Activated naive CD8-positive, alpha-beta T cell (primary cell): ENCODE results near the gene RABGAP1.

Experiments used
- H3K27ac Mint-ChIP-seq: one replicate; pipeline ENCODE4 v1.8.0; 2021; ENCODE audit warnings: mixed read lengths
- H3K27me3 Mint-ChIP-seq: one replicate; pipeline ENCODE4 v1.8.0; 2021; ENCODE audit warnings: mixed read lengths
- H3K36me3 Mint-ChIP-seq: one replicate; pipeline ENCODE4 v1.8.0; 2021; ENCODE audit warnings: mixed read lengths
- H3K4me1 Mint-ChIP-seq: one replicate; pipeline ENCODE4 v1.8.0; 2021; ENCODE audit warnings: low read depth, mixed read lengths
- H3K4me3 Mint-ChIP-seq: one replicate; pipeline ENCODE4 v1.8.0; 2021; ENCODE audit warnings: mild to moderate bottlenecking, mixed read lengths
- H3K9me3 Mint-ChIP-seq: one replicate; pipeline ENCODE4 v1.8.0; 2021; ENCODE audit warnings: low read depth, mixed read lengths

RABGAP1 gene

DNA sequence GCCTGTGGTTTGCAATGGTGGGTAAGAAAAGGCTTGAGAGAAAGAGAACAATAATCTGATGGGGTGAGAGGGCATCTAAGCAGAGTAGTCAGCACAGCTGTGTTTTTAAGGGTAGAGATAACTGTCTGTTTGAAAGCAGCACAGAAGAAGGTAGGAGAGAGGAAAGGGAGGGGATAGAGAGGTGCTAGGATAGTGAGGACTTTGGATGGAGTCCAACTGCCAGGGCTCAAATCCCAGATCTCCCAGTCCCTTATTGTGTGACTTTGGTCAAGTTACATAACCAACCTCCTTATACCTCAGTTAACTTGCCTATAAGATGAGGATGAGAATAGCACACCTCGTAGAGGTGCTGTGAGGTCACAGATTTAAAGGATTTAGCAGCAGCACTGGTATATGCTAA is 148.2 kb downstream of the RABGAP1 start:
- H3K9me3 Mint-ChIP-seq, result no peaks in the 10 kb centered on the region
- no peaks in the 10 kb centered on the region for H3K4me1 Mint-ChIP-seq
- no peaks in the 10 kb centered on the region for H3K27me3 Mint-ChIP-seq
- H3K27ac Mint-ChIP-seq, result peak overlapping the region; percentile 36
- peaks cover 10% of the 10 kb centered on the region for H3K36me3 Mint-ChIP-seq
- H3K4me3 Mint-ChIP-seq, result no peak overlapping the region

DNA sequence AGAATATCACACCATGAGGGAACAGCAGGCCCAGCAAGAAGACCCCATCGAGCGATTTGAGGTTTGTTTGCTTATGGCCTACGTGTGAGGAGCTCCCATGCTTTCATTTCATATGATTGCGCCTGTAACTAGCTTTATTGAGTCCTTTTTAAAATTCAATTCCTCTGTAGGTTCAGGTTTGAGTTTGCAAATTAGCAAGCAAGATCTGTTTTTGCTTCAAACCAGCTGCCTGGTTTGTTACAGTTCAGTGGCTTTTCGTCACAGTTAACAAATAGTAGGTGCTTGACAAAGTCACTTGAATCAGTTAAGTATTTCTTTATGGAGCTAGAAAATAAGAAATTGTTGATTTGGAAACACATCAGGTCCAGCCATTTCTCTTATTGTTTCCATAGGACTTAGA is 149.0 kb downstream of the RABGAP1 start:
- Mint-ChIP-seq H3K27me3 (no peaks in the 10 kb centered on the region), H3K9me3 (no peaks in the 10 kb centered on the region), H3K4me1 (no peaks in the 10 kb centered on the region), H3K27ac (no peak overlapping the region), H3K4me3 (no peak overlapping the region), H3K36me3 (peaks cover 7% of the 10 kb centered on the region)

GRCh38 chr9:123090198-123090896 is 149.5 kb downstream of the RABGAP1 start:
- Mint-ChIP-seq H3K4me1 (no peaks in the 10 kb centered on the region), H3K27ac (no peak overlapping the region), H3K9me3 (no peaks in the 10 kb centered on the region), H3K36me3 (peaks cover 7% of the 10 kb centered on the region), H3K4me3 (no peak overlapping the region), H3K27me3 (no peaks in the 10 kb centered on the region)

DNA sequence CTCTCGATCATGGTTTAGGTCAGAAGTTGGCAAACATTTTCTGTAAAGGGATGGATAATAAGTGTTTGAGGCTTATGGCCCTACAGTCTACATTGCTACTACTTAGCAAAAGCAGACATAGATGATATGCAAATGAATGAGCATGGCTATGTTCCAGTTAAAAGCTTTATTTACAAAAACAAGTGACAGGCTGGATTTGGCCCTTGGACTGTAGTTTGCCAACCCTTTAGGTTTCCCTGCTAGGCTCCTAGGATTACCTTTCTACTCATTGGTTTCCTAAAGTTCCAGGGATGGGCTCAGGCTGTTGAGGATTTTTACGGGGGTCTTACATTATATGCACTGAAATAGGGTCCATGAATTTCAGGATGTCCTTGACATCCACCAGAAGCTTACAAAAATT is 150.1 kb downstream of the RABGAP1 start:
- Mint-ChIP-seq H3K9me3 (no peaks in the 10 kb centered on the region), H3K36me3 (peaks cover 5% of the 10 kb centered on the region), H3K4me1 (no peaks in the 10 kb centered on the region), H3K4me3 (no peak overlapping the region), H3K27me3 (no peaks in the 10 kb centered on the region), H3K27ac (no peak overlapping the region)

GRCh38 chr9:123091459-123091858 is 150.6 kb downstream of the RABGAP1 start:
- Mint-ChIP-seq H3K27ac (no peak overlapping the region), H3K4me1 (no peaks in the 10 kb centered on the region), H3K27me3 (no peaks in the 10 kb centered on the region), H3K9me3 (no peaks in the 10 kb centered on the region), H3K4me3 (no peak overlapping the region), H3K36me3 (peaks cover 3% of the 10 kb centered on the region)

- Mint-ChIP-seq H3K4me3 (no peak overlapping the region), H3K27me3 (no peaks in the 10 kb centered on the region), H3K27ac (peak overlapping the region; percentile 52), H3K36me3 (peaks cover 3% of the 10 kb centered on the region), H3K9me3 (no peaks in the 10 kb centered on the region), H3K4me1 (no peaks in the 10 kb centered on the region)
These were observed 152.3 kb downstream of the RABGAP1 start for GRCh38 chr9:123093141-123093540.

GRCh38 chr9:123096987-123097386 is 156.2 kb downstream of the RABGAP1 start:
- no peaks in the 10 kb centered on the region for H3K4me1 Mint-ChIP-seq
- no peaks in the 10 kb centered on the region for H3K9me3 Mint-ChIP-seq
- H3K27me3 Mint-ChIP-seq, result no peaks in the 10 kb centered on the region
- H3K27ac Mint-ChIP-seq, result no peak overlapping the region
- peaks cover 3% of the 10 kb centered on the region for H3K36me3 Mint-ChIP-seq
- no peak overlapping the region for H3K4me3 Mint-ChIP-seq

GRCh38 chr9:123097430-123098095 is 156.7 kb downstream of the RABGAP1 start:
- Mint-ChIP-seq H3K4me3 (no peak overlapping the region), H3K27me3 (no peaks in the 10 kb centered on the region), H3K27ac (no peak overlapping the region), H3K9me3 (no peaks in the 10 kb centered on the region), H3K4me1 (no peaks in the 10 kb centered on the region), H3K36me3 (peaks cover 3% of the 10 kb centered on the region)

DNA sequence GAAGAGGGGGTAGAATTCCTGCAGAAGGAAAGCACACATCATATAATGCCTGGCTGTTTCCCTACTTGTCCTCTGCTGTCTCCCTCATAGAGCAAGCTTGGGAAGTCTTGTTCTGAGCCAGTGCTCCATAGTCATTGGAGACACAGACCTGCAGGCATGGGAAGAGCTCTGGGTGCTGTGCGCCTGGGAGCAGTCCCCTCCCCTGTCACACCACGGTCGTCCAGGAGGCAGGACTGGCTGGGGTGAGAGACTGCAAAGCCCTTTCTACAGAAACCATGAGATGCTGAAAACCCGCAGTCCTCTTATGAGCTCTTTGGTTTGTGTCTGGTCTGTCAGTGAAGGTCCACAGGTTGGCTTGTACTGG is 157.3 kb downstream of the RABGAP1 start:
- Mint-ChIP-seq H3K4me1 (no peaks in the 10 kb centered on the region), H3K4me3 (no peak overlapping the region)

DNA sequence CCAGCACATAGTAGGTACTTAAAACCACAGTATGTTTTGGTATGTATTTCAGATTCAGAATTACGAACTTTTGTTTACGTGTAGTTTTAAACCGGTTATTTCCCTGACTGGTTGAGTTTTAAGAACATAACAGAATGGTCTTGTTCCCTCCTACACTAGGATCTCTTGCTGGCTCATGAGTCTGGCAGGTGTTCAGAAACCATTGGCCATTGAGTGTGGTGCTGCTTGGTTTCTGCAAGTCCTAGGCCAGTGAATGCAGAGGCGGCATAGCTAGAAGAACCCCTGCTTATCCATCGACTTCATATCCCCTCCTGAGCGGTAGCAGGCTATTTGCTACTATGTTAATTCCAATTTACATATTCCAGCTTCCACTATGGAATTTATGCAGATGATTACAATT is 158.2 kb downstream of the RABGAP1 start:
- peaks cover 3% of the 10 kb centered on the region for H3K36me3 Mint-ChIP-seq
- H3K9me3 Mint-ChIP-seq, result no peaks in the 10 kb centered on the region
- H3K27me3 Mint-ChIP-seq, result no peaks in the 10 kb centered on the region
- no peaks in the 10 kb centered on the region for H3K4me1 Mint-ChIP-seq
- no peak overlapping the region for H3K4me3 Mint-ChIP-seq
- H3K27ac Mint-ChIP-seq, result peak overlapping the region; percentile 55

More for the DNA sequence above, 157.3 kb downstream of the RABGAP1 start:
- Mint-ChIP-seq H3K27me3 (no peaks in the 10 kb centered on the region), H3K27ac (no peak overlapping the region), H3K36me3 (peaks cover 3% of the 10 kb centered on the region), H3K9me3 (no peaks in the 10 kb centered on the region)

DNA sequence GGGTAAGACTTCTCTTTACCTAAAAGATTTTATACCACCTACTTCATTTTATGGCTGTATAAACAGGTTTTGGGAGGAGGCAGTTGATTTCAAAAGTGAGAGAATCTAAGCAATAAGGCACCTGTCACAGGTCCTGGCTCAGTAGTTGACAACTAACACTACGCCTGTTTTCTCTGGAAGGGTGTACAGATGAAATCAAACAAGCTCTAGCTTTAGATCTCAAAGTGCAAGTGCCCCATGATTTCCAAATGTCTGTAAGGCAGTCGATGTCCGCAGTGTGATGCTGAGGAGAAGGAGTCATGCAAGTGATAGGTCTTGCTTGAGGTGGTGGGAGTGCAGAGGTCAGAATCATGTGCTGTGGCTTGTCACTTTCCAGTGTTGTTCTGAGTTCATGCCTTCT is 158.7 kb downstream of the RABGAP1 start:
- Mint-ChIP-seq H3K4me3 (no peak overlapping the region), H3K36me3 (peaks cover 3% of the 10 kb centered on the region), H3K27ac (peak overlapping the region; percentile 55), H3K27me3 (no peaks in the 10 kb centered on the region), H3K9me3 (no peaks in the 10 kb centered on the region), H3K4me1 (no peaks in the 10 kb centered on the region)

- H3K36me3 Mint-ChIP-seq, result peaks cover 6% of the 10 kb centered on the region
- no peak overlapping the region for H3K27ac Mint-ChIP-seq
- H3K9me3 Mint-ChIP-seq, result no peaks in the 10 kb centered on the region
- no peak overlapping the region for H3K4me3 Mint-ChIP-seq
- H3K27me3 Mint-ChIP-seq, result no peaks in the 10 kb centered on the region
- H3K4me1 Mint-ChIP-seq, result no peaks in the 10 kb centered on the region
These were observed 161.7 kb downstream of the RABGAP1 start for GRCh38 chr9:123102375-123103113.

- no peak overlapping the region for H3K4me3 Mint-ChIP-seq
- no peaks in the 10 kb centered on the region for H3K4me1 Mint-ChIP-seq
- peaks cover 2% of the 10 kb centered on the region for H3K36me3 Mint-ChIP-seq
- no peaks in the 10 kb centered on the region for H3K27me3 Mint-ChIP-seq
- no peaks in the 10 kb centered on the region for H3K9me3 Mint-ChIP-seq
- no peak overlapping the region for H3K27ac Mint-ChIP-seq
These were observed 164.0 kb downstream of the RABGAP1 start for GRCh38 chr9:123104807-123105206.

- Mint-ChIP-seq H3K4me3 (no peak overlapping the region), H3K9me3 (no peaks in the 10 kb centered on the region), H3K4me1 (no peaks in the 10 kb centered on the region), H3K36me3 (peaks cover 2% of the 10 kb centered on the region), H3K27ac (peak overlapping the region; percentile 7), H3K27me3 (no peaks in the 10 kb centered on the region)
These were observed 164.7 kb downstream of the RABGAP1 start for GRCh38 chr9:123105490-123105889.

DNA sequence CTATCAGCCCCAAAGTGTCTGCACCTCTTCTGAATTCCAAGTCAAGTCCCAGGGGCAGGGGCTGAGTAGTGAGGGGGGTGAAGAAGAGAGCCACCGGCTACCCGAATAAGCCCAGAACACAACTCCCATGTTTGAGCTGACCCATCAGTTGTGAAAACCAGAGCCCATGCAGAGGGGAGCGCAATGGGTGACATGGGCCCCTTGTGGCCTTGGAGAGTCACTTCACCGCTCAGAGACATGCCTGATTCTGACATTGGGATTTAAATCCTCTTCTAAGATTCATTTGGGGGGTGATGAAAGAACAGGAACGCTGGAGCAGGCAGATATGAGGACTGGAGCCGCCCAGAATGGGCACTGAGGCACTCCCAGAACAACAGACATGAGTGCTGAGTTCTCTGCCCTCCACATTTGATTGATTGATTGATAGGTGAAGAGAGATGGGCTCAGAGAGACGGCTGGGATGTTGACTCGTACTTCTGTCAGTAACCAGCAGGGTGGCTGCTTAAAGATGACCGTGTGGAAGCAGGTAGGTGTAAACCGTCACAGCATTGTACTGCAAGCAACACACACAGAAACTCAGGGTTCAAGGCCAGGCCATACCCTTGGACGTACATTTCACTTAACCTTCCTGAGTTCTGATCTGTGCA is 166.9 kb downstream of the RABGAP1 start:
- Mint-ChIP-seq H3K36me3 (peaks cover 2% of the 10 kb centered on the region), H3K4me3 (no peak overlapping the region), H3K27ac (peak overlapping the region; percentile 84), H3K4me1 (peaks cover 14% of the 10 kb centered on the region), H3K9me3 (no peaks in the 10 kb centered on the region), H3K27me3 (no peaks in the 10 kb centered on the region)
